ENCODE measurements around the gene MBD5. TPM values are rescaled to one million over a fixed set of nuclear protein-coding genes. Genes with fewer than 3 reads are reported as not detected.

MBD5 gene
- total and polyA plus RNA-seq, 2 of the 4 experiments (the other 2 are of a cell fraction) = 9.8 to 14.2 TPM

DNA sequence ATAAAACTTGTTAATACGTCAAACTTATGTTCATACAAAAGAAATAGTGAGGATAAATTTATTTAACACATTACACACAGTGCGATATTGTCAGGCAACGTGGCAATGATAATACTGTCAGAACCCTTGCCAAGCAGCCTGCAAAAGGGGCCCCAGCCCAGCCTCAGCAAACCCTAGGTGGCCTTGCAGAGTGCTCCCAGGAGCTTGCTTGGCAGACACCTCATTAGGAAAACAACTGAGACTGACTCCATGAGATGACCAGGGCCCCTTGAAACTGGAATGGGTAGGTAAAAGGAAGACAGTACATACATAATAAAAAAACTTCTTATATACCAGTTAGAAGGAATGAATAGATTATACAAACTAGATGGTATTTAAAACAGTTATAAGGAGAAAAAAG, 487.1 kb downstream of the MBD5 start:
- Histone ChIP-seq H2BK15ac (ENCODE audit: low read depth, low read length) (no peak overlapping the region), H3K9me1 (ENCODE audit: insufficient read depth, low read length) (no peaks in the 10 kb centered on the region; the same call in 1 of the 2 replicates), H3K23ac (ENCODE audit: low read depth, low read length) (no peak overlapping the region), H2BK5ac (ENCODE audit: low read depth, low read length, poor library complexity, severe bottlenecking) (no peak overlapping the region), H3K27ac (ENCODE audit: insufficient read depth, low read length) (no peak overlapping the region), H3K4me2 (ENCODE audit: low read depth, low read length) (no peak overlapping the region), H3K4me1 (ENCODE audit: control insufficient read depth, insufficient read depth, low read length) (no peaks in the 10 kb centered on the region), H3K14ac (replicated peaks; ENCODE audit: low read depth, low read length) (no peak overlapping the region), H4K20me1 (ENCODE audit: insufficient read depth, low read length) (no peaks in the 10 kb centered on the region), H2AK9ac (replicated peaks; ENCODE audit: low read depth, low read length, poor library complexity) (no peak overlapping the region), H3K27me3 (ENCODE audit: control insufficient read depth, insufficient read depth, low read length) (no peaks in the 10 kb centered on the region), H3K36me3 (ENCODE audit: control insufficient read depth, insufficient read depth, low read length) (no peaks in the 10 kb centered on the region), H2BK20ac (ENCODE audit: low read depth, low read length) (no peak overlapping the region), H2BK120ac (ENCODE audit: low read depth, low read length) (no peak overlapping the region), H4K91ac (ENCODE audit: insufficient read depth, low read depth, low read length) (no peak overlapping the region), H4K8ac (ENCODE audit: low read depth in 2 of 2, low read length in 2 of 2) (no peak overlapping the region), H3K4ac (ENCODE audit: low read depth, low read length) (no peak overlapping the region), H3K79me1 (ENCODE audit: low read depth in 1 of 2, low read length in 2 of 2) (no peaks in the 10 kb centered on the region), H3K18ac (ENCODE audit: low read depth, low read length) (no peak overlapping the region), H2AFZ (replicated peaks; ENCODE audit: low read length, poor library complexity) (no peak overlapping the region), H4K5ac (ENCODE audit: low read depth, low read length) (no peak overlapping the region), H3K9me3 (ENCODE audit: control insufficient read depth, insufficient read depth, low read length) (no peaks in the 10 kb centered on the region), H3K9ac (ENCODE audit: low read depth, low read length) (no peak overlapping the region), H2AK5ac (ENCODE audit: low read depth, low read length) (no peak overlapping the region), H3K56ac (ENCODE audit: extremely low read depth, insufficient read depth, low read length) (no peak overlapping the region), H3K4me3 (ENCODE audit: insufficient read depth, low read depth, low read length) (no peak overlapping the region)
- in situ Hi-C loops (cut with MboI; ENCODE audit: low sequenced_read_pairs) (no loop called here), dilution Hi-C loops (cut with HindIII; ENCODE audit: low sequenced_read_pairs, unreplicated experiment) (no loop called here), intact Hi-C loops (cut with micrococcal nuclease) (loop anchor here (10.0 kb wide), 1 partner anchor 303 kb away; no protein-coding TSS in a partner anchor)
- WGBS, 2 experiments (ENCODE audit: extremely low coverage in 2 of 2, insufficient read length in 1 of 2) = no CpG with 5 or more reads among the region's 3 CpGs
- TF ChIP-seq CHD1 (IDR thresholded peaks at IDR 0.05; ENCODE audit: low read depth, low read length) (no peak), RCOR1 (IDR thresholded peaks at IDR 0.05; ENCODE audit: insufficient replicate concordance, low read length) (no peak), RFX5 (IDR thresholded peaks at IDR 0.05; ENCODE audit: low read depth, low read length) (no peak), FOS (IDR thresholded peaks at IDR 0.05; ENCODE audit: low read depth, low read length) (no peak), POLR2A (IDR thresholded peaks at IDR 0.05; ENCODE audit: low read depth, low read length) (no peak), MAFK (IDR thresholded peaks at IDR 0.05; ENCODE audit: low read depth, low read length) (no peak), USF2 (IDR thresholded peaks at IDR 0.05; ENCODE audit: low read depth, low read length) (no peak), ELK1 (IDR thresholded peaks at IDR 0.05; ENCODE audit: borderline replicate concordance, low read depth, low read length) (no peak), SMC3 (IDR thresholded peaks at IDR 0.05; ENCODE audit: low read depth, low read length) (no peak), RAD21 (IDR thresholded peaks at IDR 0.05; ENCODE audit: low read length) (no peak)
- TF ChIP-seq, protein P1, sequence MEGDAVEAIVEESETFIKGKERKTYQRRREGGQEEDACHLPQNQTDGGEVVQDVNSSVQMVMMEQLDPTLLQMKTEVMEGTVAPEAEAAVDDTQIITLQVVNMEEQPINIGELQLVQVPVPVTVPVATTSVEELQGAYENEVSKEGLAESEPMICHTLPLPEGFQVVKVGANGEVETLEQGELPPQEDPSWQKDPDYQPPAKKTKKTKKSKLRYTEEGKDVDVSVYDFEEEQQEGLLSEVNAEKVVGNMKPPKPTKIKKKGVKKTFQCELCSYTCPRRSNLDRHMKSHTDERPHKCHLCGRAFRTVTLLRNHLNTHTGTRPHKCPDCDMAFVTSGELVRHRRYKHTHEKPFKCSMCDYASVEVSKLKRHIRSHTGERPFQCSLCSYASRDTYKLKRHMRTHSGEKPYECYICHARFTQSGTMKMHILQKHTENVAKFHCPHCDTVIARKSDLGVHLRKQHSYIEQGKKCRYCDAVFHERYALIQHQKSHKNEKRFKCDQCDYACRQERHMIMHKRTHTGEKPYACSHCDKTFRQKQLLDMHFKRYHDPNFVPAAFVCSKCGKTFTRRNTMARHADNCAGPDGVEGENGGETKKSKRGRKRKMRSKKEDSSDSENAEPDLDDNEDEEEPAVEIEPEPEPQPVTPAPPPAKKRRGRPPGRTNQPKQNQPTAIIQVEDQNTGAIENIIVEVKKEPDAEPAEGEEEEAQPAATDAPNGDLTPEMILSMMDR (conservative IDR thresholded peaks at IDR 0.05; ENCODE audit: low read depth, low read length) = no peak
- CTCF ChIA-PET = interaction anchor here (1.3 to 3.2 kb wide), 3 partner anchors 12 to 518 kb away, joined by 4 to 17 read pairs (median 6); no protein-coding TSS in a partner anchor
- BruUV-seq (replicated peaks) = no TSS peak
- ATAC-seq (ENCODE audit: low read depth) = no peak
- DNase-seq = no peak
- POLR2A ChIA-PET (ENCODE audit: unreplicated experiment) = no interaction called here

Data from IMR-90 (cell line).